ENCODE results near the gene FES.

DNA sequence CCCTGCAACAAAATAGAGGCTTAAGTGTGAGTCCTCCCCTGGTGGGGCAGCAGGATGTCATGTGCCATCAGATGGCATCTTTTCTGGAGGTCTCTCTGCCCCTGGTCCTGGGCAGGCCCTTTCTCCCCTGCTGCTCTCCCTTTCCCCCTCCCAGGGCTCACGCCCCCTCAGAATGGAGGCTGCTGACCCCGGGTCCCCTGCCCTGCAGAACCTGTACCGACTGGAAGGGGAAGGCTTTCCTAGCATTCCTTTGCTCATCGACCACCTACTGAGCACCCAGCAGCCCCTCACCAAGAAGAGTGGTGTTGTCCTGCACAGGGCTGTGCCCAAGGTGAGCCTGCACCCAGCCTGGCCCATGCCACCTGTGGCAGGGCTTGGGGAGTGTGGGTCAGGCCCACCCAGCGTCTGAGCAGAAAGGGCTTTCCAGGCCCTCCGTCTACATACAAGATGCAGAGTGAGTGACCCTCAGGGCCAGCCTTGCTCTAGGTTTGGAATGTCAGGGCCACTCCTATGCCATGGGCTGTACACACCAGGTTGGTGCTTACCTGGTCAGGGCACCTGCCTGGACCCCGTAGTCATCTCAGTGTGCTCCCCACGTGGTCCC lies 7.1 kb downstream of the FES start:
- TF ChIP-seq, protein P1, sequence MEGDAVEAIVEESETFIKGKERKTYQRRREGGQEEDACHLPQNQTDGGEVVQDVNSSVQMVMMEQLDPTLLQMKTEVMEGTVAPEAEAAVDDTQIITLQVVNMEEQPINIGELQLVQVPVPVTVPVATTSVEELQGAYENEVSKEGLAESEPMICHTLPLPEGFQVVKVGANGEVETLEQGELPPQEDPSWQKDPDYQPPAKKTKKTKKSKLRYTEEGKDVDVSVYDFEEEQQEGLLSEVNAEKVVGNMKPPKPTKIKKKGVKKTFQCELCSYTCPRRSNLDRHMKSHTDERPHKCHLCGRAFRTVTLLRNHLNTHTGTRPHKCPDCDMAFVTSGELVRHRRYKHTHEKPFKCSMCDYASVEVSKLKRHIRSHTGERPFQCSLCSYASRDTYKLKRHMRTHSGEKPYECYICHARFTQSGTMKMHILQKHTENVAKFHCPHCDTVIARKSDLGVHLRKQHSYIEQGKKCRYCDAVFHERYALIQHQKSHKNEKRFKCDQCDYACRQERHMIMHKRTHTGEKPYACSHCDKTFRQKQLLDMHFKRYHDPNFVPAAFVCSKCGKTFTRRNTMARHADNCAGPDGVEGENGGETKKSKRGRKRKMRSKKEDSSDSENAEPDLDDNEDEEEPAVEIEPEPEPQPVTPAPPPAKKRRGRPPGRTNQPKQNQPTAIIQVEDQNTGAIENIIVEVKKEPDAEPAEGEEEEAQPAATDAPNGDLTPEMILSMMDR (conservative IDR thresholded peaks at IDR 0.05; ENCODE audit: low read length), result no peak
- TF ChIP-seq EZH2phosphoT487 (IDR thresholded peaks at IDR 0.05; ENCODE audit: borderline replicate concordance, low read depth, low read length), result no peak

Measured in OCI-LY7 (cell line).